RWPE1 (cell line): ENCODE results near the gene IL9.

Experiments used
- CTCF ChIA-PET: fragments of 350-600 bp; sonication (Branson Sonifier 250); formaldehyde crosslinking; extraction: SDS; loops from one replicate; lab custom pipeline; 2021; lab: Yijun Ruan, JAX
- POLR2A ChIA-PET: fragments of 400-600 bp; formaldehyde crosslinking; extraction: SDS; loops from one replicate; lab custom pipeline; 2020; ENCODE audit warnings: antibody characterized with exemption; ENCODE audit not compliant: low non-redundant PET; lab: Yijun Ruan, JAX
- DNase-seq: peaks from one replicate; pipeline ENCODE4 v3.0.0; 2012; ENCODE audit warnings: low spot score
- H3K27ac ChIP-seq: fragments of 450-650 bp; 2 replicates; pipeline ENCODE4 v1.5.1; 2017
- CTCF ChIP-seq: fragments of 450-650 bp; conservative IDR thresholded peaks from 2 replicates; pipeline ENCODE4 v1.5.1; 2017; ENCODE audit warnings: low read depth, mild to moderate bottlenecking

IL9 gene

GRCh38 chr5:135915466-135916001 is 19.9 kb upstream of the IL9 start:
- H3K27ac ChIP-seq = no peak overlapping the region
- no peak for DNase-seq
- no peak for TF ChIP-seq CTCF
- ChIA-PET POLR2A (no interaction called here), CTCF (interaction anchor here (0.6 to 1.2 kb wide), 3 partner anchors 167 to 407 kb away, joined by 3 to 4 read pairs (median 3); no protein-coding TSS in a partner anchor)

- no peak for TF ChIP-seq CTCF
- H3K27ac ChIP-seq = no peak overlapping the region
- ChIA-PET CTCF (interaction anchor here (0.6 to 1.2 kb wide), 2 partner anchors 168 to 270 kb away, joined by 3 to 6 read pairs; no protein-coding TSS in a partner anchor), POLR2A (no interaction called here)
- no peak for DNase-seq
Measured at GRCh38 chr5:135913713-135914626, 18.3 kb upstream of the IL9 start.

GRCh38 chr5:135905144-135905543 is 9.5 kb upstream of the IL9 start:
- no peak for DNase-seq
- ChIA-PET CTCF (interaction anchor here (1.2 kb wide), 1 partner anchor 177 kb away, joined by 3 read pairs; no protein-coding TSS in a partner anchor), POLR2A (no interaction called here)
- no peak overlapping the region for H3K27ac ChIP-seq
- TF ChIP-seq CTCF = no peak

- POLR2A ChIA-PET = no interaction called here
- H3K27ac ChIP-seq = no peak overlapping the region
- DNase-seq = no peak
- CTCF ChIA-PET = interaction anchor here (0.6 kb wide), 1 partner anchor 340 kb away, joined by 3 read pairs; no protein-coding TSS in a partner anchor
- no peak for TF ChIP-seq CTCF
Measured at GRCh38 chr5:135901633-135902032, 6.0 kb upstream of the IL9 start.

GRCh38 chr5:135900276-135900675 is 4.6 kb upstream of the IL9 start:
- H3K27ac ChIP-seq = no peak overlapping the region
- ChIA-PET POLR2A (no interaction called here), CTCF (interaction anchor here (0.6 to 0.7 kb wide), 2 partner anchors 14 to 62 kb away, joined by 3 to 7 read pairs; no protein-coding TSS in a partner anchor)
- DNase-seq = no peak
- no peak for TF ChIP-seq CTCF

GRCh38 chr5:135898651-135899050 is 3.0 kb upstream of the IL9 start:
- no peak overlapping the region for H3K27ac ChIP-seq
- no peak for DNase-seq
- no peak for TF ChIP-seq CTCF
- CTCF ChIA-PET = interaction anchor here (0.6 to 0.8 kb wide), 2 partner anchors 31 to 184 kb away, joined by 3 read pairs; no protein-coding TSS in a partner anchor
- POLR2A ChIA-PET = no interaction called here
